Measurements from ENCODE around the gene SEMA5A. TPM values are rescaled to one million over a fixed set of nuclear protein-coding genes. Genes with fewer than 3 reads are reported as not detected.

SEMA5A gene
- total RNA-seq, 1 donor from 2014 or later: 0.44 TPM

GRCh38 chr5:9230355-9230754 is 315.5 kb downstream of the SEMA5A start:
- intact Hi-C loops (cut with micrococcal nuclease): no loop called here

- intact Hi-C loops (cut with micrococcal nuclease): no loop called here
Observed at GRCh38 chr5:9226016-9226536, 319.8 kb downstream of the SEMA5A start.

GRCh38 chr5:9222054-9222976 is 323.6 kb downstream of the SEMA5A start:
- intact Hi-C loops (cut with micrococcal nuclease): no loop called here

- intact Hi-C loops (cut with micrococcal nuclease): no loop called here
Observed at GRCh38 chr5:9218358-9218757, 327.5 kb downstream of the SEMA5A start.

GRCh38 chr5:9212605-9213004 is 333.3 kb downstream of the SEMA5A start:
- intact Hi-C loops (cut with micrococcal nuclease): no loop called here

- intact Hi-C loops (cut with micrococcal nuclease): loop anchor here (2.0 to 10.0 kb wide), 2 partner anchors 345 to 1323 kb away; no protein-coding TSS in a partner anchor
Observed at GRCh38 chr5:9209846-9210492, 335.9 kb downstream of the SEMA5A start.

- intact Hi-C loops (cut with micrococcal nuclease): loop anchor here (1.0 to 10.0 kb wide), 3 partner anchors 343 to 1321 kb away; no protein-coding TSS in a partner anchor
Observed at GRCh38 chr5:9207817-9208418, 338.0 kb downstream of the SEMA5A start.

GRCh38 chr5:9202636-9203035 is 343.2 kb downstream of the SEMA5A start:
- intact Hi-C loops (cut with micrococcal nuclease): loop anchor here (10.0 kb wide), 1 partner anchor 338 kb away; no protein-coding TSS in a partner anchor

GRCh38 chr5:9201761-9202160 is 344.1 kb downstream of the SEMA5A start:
- intact Hi-C loops (cut with micrococcal nuclease): loop anchor here (10.0 kb wide), 1 partner anchor 337 kb away; no protein-coding TSS in a partner anchor

GRCh38 chr5:9201011-9201410 is 344.9 kb downstream of the SEMA5A start:
- intact Hi-C loops (cut with micrococcal nuclease): loop anchor here (10.0 kb wide), 1 partner anchor 336 kb away; no protein-coding TSS in a partner anchor

- intact Hi-C loops (cut with micrococcal nuclease): no loop called here
Observed at GRCh38 chr5:9198394-9198793, 347.5 kb downstream of the SEMA5A start.

- intact Hi-C loops (cut with micrococcal nuclease): no loop called here
Observed at GRCh38 chr5:9197881-9198260, 348.0 kb downstream of the SEMA5A start.

GRCh38 chr5:9196403-9197227 is 349.3 kb downstream of the SEMA5A start:
- intact Hi-C loops (cut with micrococcal nuclease): no loop called here

GRCh38 chr5:9194509-9194908 is 351.4 kb downstream of the SEMA5A start:
- intact Hi-C loops (cut with micrococcal nuclease): no loop called here

- intact Hi-C loops (cut with micrococcal nuclease): no loop called here
Observed at GRCh38 chr5:9192266-9192665, 353.6 kb downstream of the SEMA5A start.

- intact Hi-C loops (cut with micrococcal nuclease): no loop called here
Observed at GRCh38 chr5:9189681-9190080, 356.2 kb downstream of the SEMA5A start.

- intact Hi-C loops (cut with micrococcal nuclease): no loop called here
Observed at GRCh38 chr5:9188956-9189355, 356.9 kb downstream of the SEMA5A start.

- intact Hi-C loops (cut with micrococcal nuclease): no loop called here
Observed at GRCh38 chr5:9188131-9188530, 357.7 kb downstream of the SEMA5A start.

GRCh38 chr5:9187614-9188013 is 358.3 kb downstream of the SEMA5A start:
- intact Hi-C loops (cut with micrococcal nuclease): no loop called here

GRCh38 chr5:9186069-9186468 is 359.8 kb downstream of the SEMA5A start:
- intact Hi-C loops (cut with micrococcal nuclease): no loop called here

- intact Hi-C loops (cut with micrococcal nuclease): no loop called here
Observed at GRCh38 chr5:9183992-9184391, 361.9 kb downstream of the SEMA5A start.

Data from T-helper 1 cell treated with Interleukin-12 subunit alpha and Interleukin-12 subunit beta and Interleukin-4 antibody, amounts not matched to agents 30 ng/mL and 1 ng/mL, for 36 hours (primary cell).